Measurements from ENCODE around the gene FEN1. TPM values are rescaled to one million over a fixed set of nuclear protein-coding genes. Genes with fewer than 3 reads are reported as not detected.

The FEN1 gene
- total and polyA plus RNA-seq, 2 of the 13 experiments (the other 11 are each of a cell fraction or from before 2014, with no cell fraction given): 12.4 to 102 TPM

- TF ChIP-seq ZNF280D (CRISPR knock-in tag; IDR thresholded peaks at IDR 0.05) (peak; percentile 29; the same call in 1 of the 2 replicates), ZNF407 (CRISPR knock-in tag; IDR thresholded peaks at IDR 0.05; ENCODE audit: not compliant biosample characterization) (peak; percentile 8), ZNF850 (CRISPR knock-in tag; conservative IDR thresholded peaks at IDR 0.05) (no peak), HOXA5 (CRISPR knock-in tag; IDR thresholded peaks at IDR 0.05) (no peak), ASH2L (IDR thresholded peaks at IDR 0.05; ENCODE audit: insufficient read length, low read depth, low read length) (no peak), PCBP2 (optimal IDR thresholded peaks at IDR 0.05; ENCODE audit: low read depth, low read length, poor library complexity, severe bottlenecking) (no peak), SRSF9 (IDR thresholded peaks at IDR 0.05; ENCODE audit: borderline replicate concordance, insufficient read depth, low read depth, low read length, poor library complexity, severe bottlenecking) (no peak), GMEB1 (CRISPR knock-in tag; IDR thresholded peaks at IDR 0.05; ENCODE audit: borderline replicate concordance) (peak; percentile 55; the same call in 1 of the 2 replicates), REST (IDR thresholded peaks at IDR 0.05; ENCODE audit: borderline replicate concordance in 1 of 2, low read depth in 1 of 2, low read length in 2 of 2) (no peak)
Measured at GRCh38 chr11:61747192-61747966, 45.3 kb upstream of the FEN1 start (continued).
